Stimulated activated CD8-positive, alpha-beta memory T cell treated with anti-CD3 and anti-CD28 coated beads, Interleukin-12 subunit alpha, Interleukin-12 subunit beta, amount 100 ng/mL, for 4 hours (primary cell): ENCODE measurements around the gene OAF.

Source experiments
- DNase-seq: peaks from one replicate; pipeline ENCODE4 v3.0.0-alpha.2; 2020; ENCODE audit warnings: low read depth

OAF gene

GRCh38 chr11:120205596-120206161 is 5.2 kb upstream of the OAF start:
- no peak for DNase-seq

GRCh38 chr11:120207512-120207911 is 3.3 kb upstream of the OAF start:
- no peak for DNase-seq

GRCh38 chr11:120208001-120208441 is 2.8 kb upstream of the OAF start:
- no peak for DNase-seq

- no peak for DNase-seq
These were observed 2.1 kb upstream of the OAF start for GRCh38 chr11:120208777-120209176.

- DNase-seq: no peak
These were observed 846 bp upstream of the OAF start for GRCh38 chr11:120209746-120210625.

- DNase-seq: no peak
These were observed 858 bp downstream of the OAF start for GRCh38 chr11:120211522-120212258.

GRCh38 chr11:120212259-120212878 is 1.5 kb downstream of the OAF start:
- DNase-seq: no peak

- no peak for DNase-seq
These were observed 2.1 kb downstream of the OAF start for GRCh38 chr11:120212926-120213325.

- DNase-seq: no peak
These were observed 3.7 kb downstream of the OAF start for GRCh38 chr11:120214581-120214980.

- no peak for DNase-seq
These were observed 4.8 kb downstream of the OAF start for GRCh38 chr11:120215634-120216033.

GRCh38 chr11:120216426-120217102 is 5.7 kb downstream of the OAF start:
- DNase-seq: no peak

- no peak for DNase-seq
These were observed 6.7 kb downstream of the OAF start for GRCh38 chr11:120217526-120217925.

- no peak for DNase-seq
These were observed 7.3 kb downstream of the OAF start for GRCh38 chr11:120217941-120218694.

GRCh38 chr11:120218695-120219033 is 7.8 kb downstream of the OAF start:
- DNase-seq: no peak

- no peak for DNase-seq
These were observed 8.6 kb downstream of the OAF start for GRCh38 chr11:120219232-120219937.

- DNase-seq: no peak
These were observed 9.3 kb downstream of the OAF start for GRCh38 chr11:120219938-120220746.

- DNase-seq: no peak
These were observed 9.9 kb downstream of the OAF start for GRCh38 chr11:120220747-120221037.

GRCh38 chr11:120221115-120221752 is 10.4 kb downstream of the OAF start:
- no peak for DNase-seq

GRCh38 chr11:120222916-120223315 is 12.1 kb downstream of the OAF start:
- no peak for DNase-seq
